HepG2 (cell line): ENCODE data around the gene TMEM14C. TPM values are rescaled to one million over a fixed set of nuclear protein-coding genes. Genes with fewer than 3 reads are reported as not detected.

Source experiments
- ARID5B ChIP-seq: IDR thresholded peaks from 2 replicates; pipeline ENCODE4 v1.4.0; 2020; ENCODE audit warnings: mild to moderate bottlenecking, missing genetic modification reagents
- FOXA3 ChIP-seq: IDR thresholded peaks from 2 replicates; pipeline ENCODE4 v1.6.1; 2016; ENCODE audit warnings: missing genetic modification reagents, missing compliant biosample characterization
- HINFP ChIP-seq: sonication (generic); formaldehyde crosslinking; IDR thresholded peaks from 2 replicates; pipeline ENCODE4 v1.4.0; 2020; ENCODE audit warnings: low read depth, mild to moderate bottlenecking, missing genetic modification reagents
- KDM5A ChIP-seq: fragments of 200-600 bp; sonication (generic); IDR thresholded peaks from 2 replicates; pipeline ENCODE4 v1.7.0; 2018; ENCODE audit warnings: antibody characterized with exemption, mild to moderate bottlenecking, low read length, borderline replicate concordance
- LCORL ChIP-seq, 2 experiments: fragments of 450-650 bp in 1 of 2; sonication (generic) in 1 of 2; formaldehyde crosslinking in 1 of 2; IDR thresholded peaks; 2 replicates each; pipeline versions ENCODE4 v1.5.0 to v1.6.1; 2017 to 2020; ENCODE audit warnings: antibody characterized with exemption in 1 of 2, missing genetic modification reagents in 1 of 2
- MAFF ChIP-seq: IDR thresholded peaks from 2 replicates; pipeline ENCODE4 v1.6.1; 2011; ENCODE audit warnings: low read depth, low read length, improper control_type of control experiment
- MIXL1 ChIP-seq: IDR thresholded peaks from 2 replicates; pipeline ENCODE4 v1.6.1; 2016
- PHF20 ChIP-seq: sonication (generic); formaldehyde crosslinking; IDR thresholded peaks from 2 replicates; pipeline ENCODE4 v1.5.0; 2020; ENCODE audit warnings: mild to moderate bottlenecking, missing genetic modification reagents
- POLR2AphosphoS2 ChIP-seq: IDR thresholded peaks from 2 replicates; pipeline ENCODE4 v1.6.1; 2011; ENCODE audit warnings: low read depth, low read length, improper control_type of control experiment
- SRF ChIP-seq: IDR thresholded peaks from 2 replicates; pipeline ENCODE4 v1.6.1; 2011; ENCODE audit warnings: mild to moderate bottlenecking, low read depth, low read length, moderate library complexity
- SYNCRIP ChIP-seq: fragments of 200-400 bp; formaldehyde crosslinking; IDR thresholded peaks from 2 replicates; pipeline ENCODE4 v1.6.1; 2018; ENCODE audit warnings: mild to moderate bottlenecking, low read depth, low read length; ENCODE audit not compliant: insufficient read depth
- ZBTB44 ChIP-seq: sonication (generic); formaldehyde crosslinking; IDR thresholded peaks from 2 replicates; pipeline ENCODE4 v1.4.0; 2020; ENCODE audit warnings: missing genetic modification reagents
- ZMYM2 ChIP-seq: sonication (generic); formaldehyde crosslinking; IDR thresholded peaks from 2 replicates; pipeline ENCODE4 v1.8.0; 2022; ENCODE audit warnings: mild to moderate bottlenecking, missing genetic modification reagents
- ZNF18 ChIP-seq: sonication (generic); formaldehyde crosslinking; IDR thresholded peaks from 2 replicates; pipeline ENCODE4 v1.8.0; 2022; ENCODE audit warnings: mild to moderate bottlenecking, missing genetic modification reagents; ENCODE audit not compliant: insufficient replicate concordance
- ZNF317 ChIP-seq: sonication (generic); formaldehyde crosslinking; IDR thresholded peaks from 2 replicates; pipeline ENCODE4 v1.5.0; 2020; ENCODE audit warnings: mild to moderate bottlenecking, missing genetic modification reagents
- ZNF740 ChIP-seq: sonication (generic); formaldehyde crosslinking; IDR thresholded peaks from 2 replicates; pipeline ENCODE4 v1.4.0; 2020; ENCODE audit warnings: missing genetic modification reagents
- ZNF788 ChIP-seq: sonication (generic); formaldehyde crosslinking; IDR thresholded peaks from 2 replicates; pipeline ENCODE4 v1.5.0; 2020; ENCODE audit warnings: mild to moderate bottlenecking, missing genetic modification reagents, borderline replicate concordance
- ZNF790 ChIP-seq: sonication (generic); formaldehyde crosslinking; IDR thresholded peaks from 2 replicates; pipeline ENCODE4 v1.8.0; 2022; ENCODE audit warnings: missing genetic modification reagents, mild to moderate bottlenecking, borderline replicate concordance
- ZSCAN31 ChIP-seq: sonication (generic); formaldehyde crosslinking; IDR thresholded peaks from 2 replicates; pipeline ENCODE4 v1.5.0; 2020; ENCODE audit warnings: low read depth, mild to moderate bottlenecking, missing genetic modification reagents
- polyA plus RNA-seq, 8 experiments: library from polyadenylated mRNA; depleted of rRNA in 3 of 8; stranded (reverse) in 7 of 8; unstranded in 1 of 8; fragments of >200 nt; fragmentation: Illumina TruSeq in 4 of 8; extraction: Trizol in 4 of 8; gene quantifications; 2 replicates each; pipeline versions ENCODE4 v1.2.1 to v1.2.3, GENCODE V29; 2011 to 2016; ENCODE audit warnings: low read depth in 4 of 8, missing spikeins in 1 of 8, mixed read lengths in 1 of 8; ENCODE audit not compliant: insufficient read depth in 1 of 8
- total RNA-seq, 5 experiments: library from RNA; depleted of rRNA; stranded (reverse); fragments of >200 nt; fragmentation: Illumina TruSeq; extraction: Trizol; gene quantifications; 2 replicates each; pipeline ENCODE4 v1.2.3, GENCODE V29; 2016; ENCODE audit warnings: low read depth in 1 of 5

Gene TMEM14C
- total and polyA plus RNA-seq, 2 of the 13 experiments (the other 11 are each of a cell fraction or from before 2014, with no cell fraction given), result 184 TPM

GRCh38 chr6:10722820-10723566, at the start of gene TMEM14C (continued):
- TF ChIP-seq ZBTB44 (CRISPR knock-in tag) (no peak), PHF20 (CRISPR knock-in tag) (peak; percentile 82), FOXA3 (peak; percentile 81), MIXL1 (CRISPR knock-in tag) (peak; percentile 67; the same call in 1 of the 2 replicates), POLR2AphosphoS2 (0 out of 2 replicates have a peak, but pooled peaks have one; percentile 45), SYNCRIP (no peak), ZMYM2 (CRISPR knock-in tag) (peak; percentile 70; the same call in 1 of the 2 replicates), ZSCAN31 (CRISPR knock-in tag) (peak; percentile 89), SRF (no peak), ZNF740 (CRISPR knock-in tag) (peak; percentile 34; the same call in 1 of the 2 replicates), ARID5B (CRISPR knock-in tag) (peak; percentile 73), HINFP (CRISPR knock-in tag) (peak; percentile 91), KDM5A (peak; percentile 86; the same call in 1 of the 2 replicates), ZNF790 (CRISPR knock-in tag) (no peak; the same call in 1 of the 2 replicates), ZNF18 (peak; percentile 89), ZNF788 (peak; percentile 98), ZNF317 (peak; percentile 44), LCORL (IDR thresholded peaks at IDR 0.05) (no peak), LCORL (CRISPR knock-in tag; IDR thresholded peaks at IDR 0.05) (peak; percentile 96), MAFF (no peak)
